Glutamatergic neuron (in vitro differentiated cells): ENCODE measurements around the gene FGGY. TPM values are rescaled to one million over a fixed set of nuclear protein-coding genes. Genes with fewer than 3 reads are reported as not detected.

Experiments
- DNase-seq: peaks from one replicate; pipeline ENCODE4 v3.0.0; 2022
- H3K27ac Mint-ChIP-seq: one replicate; pipeline ENCODE4 v1.8.0; 2020; ENCODE audit warnings: mild to moderate bottlenecking, mixed read lengths, inconsistent platforms; ENCODE audit not compliant: unreplicated experiment
- H3K27me3 Mint-ChIP-seq: one replicate; pipeline ENCODE4 v1.8.0; 2020; ENCODE audit warnings: mild to moderate bottlenecking, moderate library complexity, mixed read lengths, inconsistent platforms; ENCODE audit not compliant: unreplicated experiment
- H3K36me3 Mint-ChIP-seq: one replicate; pipeline ENCODE4 v1.8.0; 2020; ENCODE audit warnings: mild to moderate bottlenecking, mixed read lengths, inconsistent platforms; ENCODE audit not compliant: unreplicated experiment
- H3K4me1 Mint-ChIP-seq: one replicate; pipeline ENCODE4 v1.8.0; 2020; ENCODE audit warnings: mild to moderate bottlenecking, low read depth, mixed read lengths, inconsistent platforms; ENCODE audit not compliant: unreplicated experiment
- H3K4me3 Mint-ChIP-seq: one replicate; pipeline ENCODE4 v1.8.0; 2020; ENCODE audit warnings: mild to moderate bottlenecking, mixed read lengths, inconsistent platforms; ENCODE audit not compliant: unreplicated experiment
- H3K9me3 Mint-ChIP-seq: one replicate; pipeline ENCODE4 v1.8.0; 2020; ENCODE audit warnings: mild to moderate bottlenecking, moderate library complexity, mixed read lengths, inconsistent platforms; ENCODE audit not compliant: unreplicated experiment
- total RNA-seq: library from RNA; stranded (reverse); fragmentation: NEBNext Ultra II Directional; extraction: Animal tissue kit (Norgen Biotek cat#: 25700); gene quantifications from one replicate; pipeline ENCODE4 v1.2.1, GENCODE V29; 2021; ENCODE audit not compliant: unreplicated experiment
- TF ChIP-seq, protein P1 (sequence below): fragments of 200-600 bp; sonication (generic); IDR thresholded peaks from one replicate; pipeline ENCODE4 v1.5.0; 2021; ENCODE audit not compliant: partially characterized antibody, unreplicated experiment

FGGY gene
- total RNA-seq, 1 donor from 2014 or later: 11.6 TPM

- H3K36me3 Mint-ChIP-seq: no peaks in the 10 kb centered on the region
- peaks cover 3% of the 10 kb centered on the region for H3K9me3 Mint-ChIP-seq
- DNase-seq: no peak
- H3K4me3 Mint-ChIP-seq: no peak overlapping the region
- H3K27me3 Mint-ChIP-seq: no peaks in the 10 kb centered on the region
- TF ChIP-seq, protein P1, sequence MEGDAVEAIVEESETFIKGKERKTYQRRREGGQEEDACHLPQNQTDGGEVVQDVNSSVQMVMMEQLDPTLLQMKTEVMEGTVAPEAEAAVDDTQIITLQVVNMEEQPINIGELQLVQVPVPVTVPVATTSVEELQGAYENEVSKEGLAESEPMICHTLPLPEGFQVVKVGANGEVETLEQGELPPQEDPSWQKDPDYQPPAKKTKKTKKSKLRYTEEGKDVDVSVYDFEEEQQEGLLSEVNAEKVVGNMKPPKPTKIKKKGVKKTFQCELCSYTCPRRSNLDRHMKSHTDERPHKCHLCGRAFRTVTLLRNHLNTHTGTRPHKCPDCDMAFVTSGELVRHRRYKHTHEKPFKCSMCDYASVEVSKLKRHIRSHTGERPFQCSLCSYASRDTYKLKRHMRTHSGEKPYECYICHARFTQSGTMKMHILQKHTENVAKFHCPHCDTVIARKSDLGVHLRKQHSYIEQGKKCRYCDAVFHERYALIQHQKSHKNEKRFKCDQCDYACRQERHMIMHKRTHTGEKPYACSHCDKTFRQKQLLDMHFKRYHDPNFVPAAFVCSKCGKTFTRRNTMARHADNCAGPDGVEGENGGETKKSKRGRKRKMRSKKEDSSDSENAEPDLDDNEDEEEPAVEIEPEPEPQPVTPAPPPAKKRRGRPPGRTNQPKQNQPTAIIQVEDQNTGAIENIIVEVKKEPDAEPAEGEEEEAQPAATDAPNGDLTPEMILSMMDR: no peak
- H3K4me1 Mint-ChIP-seq: peaks cover 7% of the 10 kb centered on the region
- H3K27ac Mint-ChIP-seq: no peak overlapping the region
Measured at GRCh38 chr1:59673573-59674450, 376.9 kb downstream of the FGGY start.

DNA sequence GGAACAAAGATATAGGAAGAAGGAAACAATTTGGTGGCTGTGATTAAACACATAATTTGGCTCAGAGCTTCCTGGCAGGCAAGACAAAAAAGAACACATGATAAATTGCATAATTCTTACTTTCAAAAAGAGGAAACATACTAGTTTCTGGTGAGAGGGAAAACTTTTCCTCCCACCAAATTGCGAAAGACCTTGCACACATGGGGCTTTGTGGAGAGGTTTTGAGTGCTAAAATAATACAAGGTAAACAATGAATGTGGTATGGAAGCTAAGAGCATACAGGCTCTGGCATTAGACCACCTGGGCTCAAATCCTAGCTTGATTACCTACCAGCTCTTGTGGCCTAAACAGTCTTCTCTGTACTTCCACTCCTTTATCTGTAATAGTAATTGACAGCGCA is 377.7 kb downstream of the FGGY start:
- DNase-seq: no peak
- H3K4me1 Mint-ChIP-seq: peaks cover 9% of the 10 kb centered on the region
- no peak overlapping the region for H3K4me3 Mint-ChIP-seq
- TF ChIP-seq, protein P1: no peak
- peaks cover 3% of the 10 kb centered on the region for H3K9me3 Mint-ChIP-seq
- H3K36me3 Mint-ChIP-seq: no peaks in the 10 kb centered on the region
- H3K27me3 Mint-ChIP-seq: no peaks in the 10 kb centered on the region
- H3K27ac Mint-ChIP-seq: no peak overlapping the region

DNA sequence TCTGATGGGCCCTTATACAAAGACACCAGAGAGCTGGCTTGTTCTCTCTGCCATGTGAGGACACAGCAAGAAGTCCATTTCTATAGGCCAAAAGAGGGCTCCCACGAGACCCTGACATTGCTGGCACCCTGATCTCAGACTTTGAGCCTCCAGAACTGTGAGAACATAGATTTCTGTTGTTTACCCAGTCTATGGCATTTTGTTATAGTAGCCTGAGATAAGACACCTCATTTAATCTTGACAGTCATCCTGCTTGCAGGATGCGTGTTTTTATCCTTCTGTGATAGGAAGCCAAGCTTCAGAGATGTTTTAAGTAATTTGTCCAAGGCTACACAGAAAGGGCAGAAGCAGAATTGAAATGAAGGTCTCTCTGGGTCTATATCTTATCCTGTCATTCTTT is 379.0 kb downstream of the FGGY start:
- TF ChIP-seq, protein P1: no peak
- peaks cover 9% of the 10 kb centered on the region for H3K4me1 Mint-ChIP-seq
- no peak for DNase-seq
- H3K27ac Mint-ChIP-seq: no peak overlapping the region
- no peak overlapping the region for H3K4me3 Mint-ChIP-seq
- no peaks in the 10 kb centered on the region for H3K36me3 Mint-ChIP-seq
- H3K9me3 Mint-ChIP-seq: peaks cover 3% of the 10 kb centered on the region
- H3K27me3 Mint-ChIP-seq: no peaks in the 10 kb centered on the region

GRCh38 chr1:59678040-59678439 is 381.1 kb downstream of the FGGY start:
- TF ChIP-seq, protein P1: no peak
- Mint-ChIP-seq H3K36me3 (no peaks in the 10 kb centered on the region), H3K4me1 (peaks cover 9% of the 10 kb centered on the region), H3K27ac (no peak overlapping the region), H3K27me3 (no peaks in the 10 kb centered on the region), H3K9me3 (no peaks in the 10 kb centered on the region), H3K4me3 (no peak overlapping the region)
- no peak for DNase-seq

- no peaks in the 10 kb centered on the region for H3K27me3 Mint-ChIP-seq
- H3K36me3 Mint-ChIP-seq: no peaks in the 10 kb centered on the region
- no peak overlapping the region for H3K4me3 Mint-ChIP-seq
- TF ChIP-seq, protein P1: no peak
- H3K27ac Mint-ChIP-seq: no peak overlapping the region
- no peak for DNase-seq
- peaks cover 9% of the 10 kb centered on the region for H3K4me1 Mint-ChIP-seq
- no peaks in the 10 kb centered on the region for H3K9me3 Mint-ChIP-seq
Measured at GRCh38 chr1:59678493-59679228, 381.8 kb downstream of the FGGY start.
